DLD1 (cell line): ENCODE measurements around the gene PLEKHA6.

Source experiments
- in situ Hi-C: cut with HindIII; loops from 2 replicates; pipeline ENCODE4 v1.10.0; 2017; ENCODE audit warnings: low sequenced_read_pairs

The PLEKHA6 gene

GRCh38 chr1:204360314-204360713 lies 585 bp upstream of the PLEKHA6 start:
- in situ Hi-C loops: loop anchor here (25.0 kb wide), 1 partner anchor 498 kb away; the partner anchor contains the start of gene SNRPE

GRCh38 chr1:204359131-204359473 lies 627 bp downstream of the PLEKHA6 start:
- in situ Hi-C loops: loop anchor here (25.0 kb wide), 1 partner anchor 497 kb away; the partner anchor contains the start of gene SNRPE

GRCh38 chr1:204358605-204359004 lies 1.1 kb downstream of the PLEKHA6 start:
- in situ Hi-C loops: loop anchor here (25.0 kb wide), 1 partner anchor 496 kb away; the partner anchor contains the start of gene SNRPE

- in situ Hi-C loops: loop anchor here (25.0 kb wide), 1 partner anchor 496 kb away; the partner anchor contains the start of gene SNRPE
Measured at GRCh38 chr1:204357551-204358490, 1.9 kb downstream of the PLEKHA6 start.

DNA sequence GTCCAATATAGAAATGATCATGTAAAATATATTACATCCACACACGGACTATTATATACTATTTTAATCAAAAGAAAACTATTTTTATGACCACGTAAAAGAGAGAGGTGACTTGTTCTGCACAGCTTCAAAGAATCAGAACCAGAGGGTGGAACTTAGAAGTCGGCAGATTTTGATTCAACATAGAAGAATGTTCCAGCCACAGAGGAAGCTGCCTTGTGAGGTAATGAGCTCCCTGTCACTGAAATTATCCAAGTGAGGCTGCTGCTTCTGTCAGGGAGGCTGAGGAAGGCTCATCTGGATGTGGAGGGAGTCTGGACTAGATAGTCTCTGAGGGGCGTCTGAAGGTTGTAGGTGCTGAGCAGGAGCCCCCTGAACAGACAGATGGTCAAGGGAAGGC lies 2.7 kb downstream of the PLEKHA6 start:
- in situ Hi-C loops: loop anchor here (25.0 kb wide), 1 partner anchor 495 kb away; the partner anchor contains the start of gene SNRPE

GRCh38 chr1:204355913-204356312 lies 3.8 kb downstream of the PLEKHA6 start:
- in situ Hi-C loops: loop anchor here (25.0 kb wide), 1 partner anchor 494 kb away; the partner anchor contains the start of gene SNRPE

- in situ Hi-C loops: loop anchor here (25.0 kb wide), 1 partner anchor 492 kb away; the partner anchor contains the start of gene SNRPE
Measured at GRCh38 chr1:204354579-204354978, 5.2 kb downstream of the PLEKHA6 start.

- in situ Hi-C loops: loop anchor here (25.0 kb wide), 1 partner anchor 491 kb away; the partner anchor contains the start of gene SNRPE
Measured at GRCh38 chr1:204353213-204353910, 6.4 kb downstream of the PLEKHA6 start.

DNA sequence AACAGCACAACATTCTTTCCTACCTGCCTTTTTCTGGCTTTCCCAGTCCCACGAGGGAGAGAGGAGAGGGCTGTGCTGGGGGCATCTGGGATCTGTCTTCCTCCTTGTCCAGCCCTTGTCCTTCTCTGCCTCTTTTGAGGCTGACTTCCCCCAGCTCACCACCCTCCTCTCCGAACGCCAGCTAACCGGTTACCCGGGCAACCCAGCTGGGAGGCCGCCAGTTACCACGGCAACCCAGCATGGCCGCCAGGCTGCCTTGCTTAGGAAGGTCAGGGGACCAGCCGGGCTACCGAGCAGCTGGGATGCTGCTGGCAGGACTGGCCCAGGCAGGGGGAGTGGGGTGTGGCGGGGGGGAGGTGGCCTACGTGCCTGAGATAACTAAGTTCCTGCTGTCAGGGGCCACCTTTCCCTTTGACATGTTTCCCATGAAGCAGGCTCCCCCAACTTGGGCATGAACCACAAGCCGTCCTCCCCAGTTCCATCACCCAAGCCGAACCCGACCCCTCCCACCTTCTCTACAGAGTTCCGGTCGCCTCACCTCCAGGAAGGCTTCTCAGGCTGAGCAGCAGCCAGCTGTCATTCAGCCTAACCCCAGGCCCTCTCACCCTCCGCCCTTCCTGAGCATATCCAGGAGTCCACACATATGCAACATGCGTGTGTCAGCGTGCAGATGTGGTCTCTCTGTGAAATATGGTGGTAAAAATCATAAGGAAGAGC lies 8.7 kb downstream of the PLEKHA6 start:
- in situ Hi-C loops: loop anchor here (25.0 kb wide), 1 partner anchor 489 kb away; the partner anchor contains the start of gene SNRPE

- in situ Hi-C loops: loop anchor here (25.0 kb wide), 1 partner anchor 488 kb away; the partner anchor contains the start of gene SNRPE
Measured at GRCh38 chr1:204350312-204350711, 9.4 kb downstream of the PLEKHA6 start.

DNA sequence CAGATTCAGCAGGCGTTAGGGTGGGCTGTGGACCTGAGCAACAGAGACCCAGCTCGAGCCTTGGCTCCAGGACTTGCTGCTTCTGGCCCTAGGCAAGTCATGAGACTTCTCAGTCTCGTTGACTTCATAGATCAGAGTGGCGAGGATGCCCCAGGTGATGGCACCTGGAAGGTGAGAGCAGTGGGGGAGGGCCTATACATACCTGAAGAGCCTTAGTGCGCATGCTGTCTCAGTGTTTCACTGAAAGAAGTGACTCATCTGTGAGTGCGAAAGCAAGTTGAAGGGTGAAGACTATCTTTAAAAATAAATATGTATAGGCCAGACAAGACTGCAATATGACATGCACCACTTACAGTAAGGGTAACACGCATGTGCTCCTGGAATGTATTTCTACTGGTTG lies 10.1 kb downstream of the PLEKHA6 start:
- in situ Hi-C loops: loop anchor here (25.0 kb wide), 1 partner anchor 487 kb away; the partner anchor contains the start of gene SNRPE

GRCh38 chr1:204348722-204349121 lies 11.0 kb downstream of the PLEKHA6 start:
- in situ Hi-C loops: no loop called here

DNA sequence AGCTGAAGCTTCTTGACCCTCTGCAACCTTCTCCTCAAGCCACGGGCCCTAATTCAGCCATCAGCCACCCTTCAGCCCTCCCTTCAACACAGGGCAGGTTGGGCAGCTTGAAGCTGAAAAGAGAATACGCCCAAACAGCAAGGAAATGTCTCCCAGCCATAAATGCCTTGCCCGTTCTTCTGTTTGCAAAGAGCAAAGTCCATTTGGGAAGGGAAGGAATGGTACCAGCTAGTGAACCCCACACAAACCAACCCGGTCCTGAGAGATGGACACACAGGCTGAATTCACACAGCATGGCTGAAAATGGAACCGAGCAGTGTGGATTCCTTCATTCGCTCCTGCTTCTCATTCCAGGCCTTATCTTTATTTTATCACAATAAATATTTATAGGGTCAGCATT lies 11.5 kb downstream of the PLEKHA6 start:
- in situ Hi-C loops: no loop called here

GRCh38 chr1:204345941-204346645 lies 13.6 kb downstream of the PLEKHA6 start:
- in situ Hi-C loops: no loop called here

DNA sequence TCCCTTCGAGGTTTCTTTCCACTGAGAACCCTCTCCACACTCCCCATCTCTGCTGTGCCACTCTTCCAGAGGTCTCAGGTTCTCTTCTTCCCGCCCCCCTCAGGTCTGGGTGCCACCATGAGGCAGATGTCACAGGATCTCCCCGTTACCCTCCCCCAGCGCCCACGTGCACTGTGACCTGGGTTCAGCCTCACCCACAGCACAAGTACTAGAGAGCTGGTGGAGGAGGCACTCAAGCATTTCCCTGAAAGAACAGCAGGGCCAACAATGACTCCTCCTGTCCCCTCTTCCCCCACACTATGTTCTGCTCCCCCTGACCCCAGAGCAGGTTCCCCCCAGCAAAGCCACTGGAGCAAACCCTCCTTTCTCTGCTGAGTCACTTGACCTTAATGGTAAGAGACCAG lies 14.3 kb downstream of the PLEKHA6 start:
- in situ Hi-C loops: no loop called here

- in situ Hi-C loops: no loop called here
Measured at GRCh38 chr1:204344665-204345355, 14.9 kb downstream of the PLEKHA6 start.

DNA sequence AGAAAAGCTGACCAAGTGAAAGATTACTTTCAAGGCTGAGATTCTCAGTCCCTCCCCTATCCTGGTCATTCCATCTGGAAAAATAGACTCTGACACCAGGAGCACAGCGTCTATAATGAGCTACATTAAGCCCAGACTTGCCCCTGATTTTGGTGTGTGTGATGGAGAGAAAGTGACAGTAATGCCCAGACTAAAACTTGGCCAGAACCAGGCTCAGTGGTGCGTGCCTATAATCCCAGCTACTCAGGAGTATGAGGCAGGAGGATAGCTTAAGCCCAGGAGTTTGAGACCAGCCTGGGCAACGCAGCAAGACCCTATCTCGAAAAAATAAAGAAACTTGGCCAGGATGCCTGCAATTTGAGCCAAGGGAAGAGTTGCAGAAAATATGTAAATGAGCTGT lies 15.9 kb downstream of the PLEKHA6 start:
- in situ Hi-C loops: no loop called here

GRCh38 chr1:204343247-204343646 lies 16.5 kb downstream of the PLEKHA6 start:
- in situ Hi-C loops: no loop called here

GRCh38 chr1:204342310-204342709 lies 17.4 kb downstream of the PLEKHA6 start:
- in situ Hi-C loops: no loop called here
